Measurements from ENCODE around the gene FAM217A.

FAM217A gene

DNA sequence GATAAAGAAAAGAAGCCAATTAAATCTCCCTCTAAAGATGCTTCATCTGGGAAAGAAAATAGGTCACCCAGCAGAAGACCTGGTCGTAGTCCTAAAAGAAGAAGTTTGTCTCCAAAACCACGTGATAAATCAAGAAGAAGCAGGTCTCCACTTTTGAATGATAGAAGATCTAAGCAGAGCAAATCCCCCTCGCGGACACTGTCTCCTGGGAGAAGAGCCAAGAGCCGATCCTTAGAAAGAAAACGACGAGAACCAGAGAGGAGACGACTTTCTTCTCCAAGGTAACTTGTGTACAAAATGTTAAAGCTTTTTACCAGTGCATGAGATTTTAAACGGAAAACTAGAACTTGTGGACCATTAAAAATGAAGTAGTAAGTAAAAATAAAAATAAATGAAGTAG, 46.5 kb downstream of the FAM217A start:
- Histone ChIP-seq H3K27me3 (ENCODE audit: control insufficient read depth, insufficient read depth, low read length) (no peaks in the 10 kb centered on the region), H3K9ac (ENCODE audit: low read length) (no peak overlapping the region), H3K4me3 (ENCODE audit: low read length) (no peak overlapping the region), H3K36me3 (ENCODE audit: control insufficient read depth, insufficient read depth, low read length) (no peaks in the 10 kb centered on the region), H3K9me3 (ENCODE audit: control insufficient read depth, low read length) (no peaks in the 10 kb centered on the region), H3K4me1 (ENCODE audit: control insufficient read depth, insufficient read depth, low read length) (no peaks in the 10 kb centered on the region)

GRCh38 chr6:4031442-4031841, 47.5 kb downstream of the FAM217A start:
- Histone ChIP-seq H3K9ac (ENCODE audit: low read length) (no peak overlapping the region), H3K4me1 (ENCODE audit: control insufficient read depth, insufficient read depth, low read length) (no peaks in the 10 kb centered on the region), H3K27me3 (ENCODE audit: control insufficient read depth, insufficient read depth, low read length) (no peaks in the 10 kb centered on the region), H3K4me3 (ENCODE audit: low read length) (no peak overlapping the region), H3K36me3 (ENCODE audit: control insufficient read depth, insufficient read depth, low read length) (no peaks in the 10 kb centered on the region), H3K9me3 (ENCODE audit: control insufficient read depth, low read length) (no peaks in the 10 kb centered on the region)

GRCh38 chr6:4030669-4031068, 48.3 kb downstream of the FAM217A start:
- Histone ChIP-seq H3K27me3 (ENCODE audit: control insufficient read depth, insufficient read depth, low read length) (no peaks in the 10 kb centered on the region), H3K9ac (ENCODE audit: low read length) (no peak overlapping the region), H3K4me3 (ENCODE audit: low read length) (no peak overlapping the region), H3K4me1 (ENCODE audit: control insufficient read depth, insufficient read depth, low read length) (no peaks in the 10 kb centered on the region), H3K36me3 (ENCODE audit: control insufficient read depth, insufficient read depth, low read length) (no peaks in the 10 kb centered on the region), H3K9me3 (ENCODE audit: control insufficient read depth, low read length) (no peaks in the 10 kb centered on the region)

- Histone ChIP-seq H3K9ac (ENCODE audit: low read length) (no peak overlapping the region), H3K9me3 (ENCODE audit: control insufficient read depth, low read length) (no peaks in the 10 kb centered on the region)
Observed at GRCh38 chr6:4029687-4030086, 49.2 kb downstream of the FAM217A start.

GRCh38 chr6:4028051-4028450, 50.9 kb downstream of the FAM217A start:
- no peaks in the 10 kb centered on the region for H3K27me3 ChIP-seq (ENCODE audit: control insufficient read depth, insufficient read depth, low read length)
- no peaks in the 10 kb centered on the region for H3K36me3 ChIP-seq (ENCODE audit: control insufficient read depth, insufficient read depth, low read length)
- H3K9me3 ChIP-seq (ENCODE audit: control insufficient read depth, low read length), result no peaks in the 10 kb centered on the region
- no peak overlapping the region for H3K9ac ChIP-seq (ENCODE audit: low read length)
- no peak overlapping the region for H3K4me3 ChIP-seq (ENCODE audit: low read length)
- peaks cover under 1% of the 10 kb centered on the region for H3K4me1 ChIP-seq (ENCODE audit: control insufficient read depth, insufficient read depth, low read length)

More at GRCh38 chr6:4029687-4030086, 49.2 kb downstream of the FAM217A start:
- Histone ChIP-seq H3K36me3 (ENCODE audit: control insufficient read depth, insufficient read depth, low read length) (no peaks in the 10 kb centered on the region), H3K27me3 (ENCODE audit: control insufficient read depth, insufficient read depth, low read length) (no peaks in the 10 kb centered on the region), H3K4me1 (ENCODE audit: control insufficient read depth, insufficient read depth, low read length) (no peaks in the 10 kb centered on the region), H3K4me3 (ENCODE audit: low read length) (no peak overlapping the region)

GRCh38 chr6:4025681-4026080, 53.3 kb downstream of the FAM217A start:
- Histone ChIP-seq H3K4me1 (ENCODE audit: control insufficient read depth, insufficient read depth, low read length) (peaks cover 12% of the 10 kb centered on the region), H3K9me3 (ENCODE audit: control insufficient read depth, low read length) (no peaks in the 10 kb centered on the region), H3K36me3 (ENCODE audit: control insufficient read depth, insufficient read depth, low read length) (no peaks in the 10 kb centered on the region), H3K4me3 (ENCODE audit: low read length) (no peak overlapping the region), H3K27me3 (ENCODE audit: control insufficient read depth, insufficient read depth, low read length) (no peaks in the 10 kb centered on the region), H3K9ac (ENCODE audit: low read length) (no peak overlapping the region)

GRCh38 chr6:4023240-4023639, 55.7 kb downstream of the FAM217A start:
- Histone ChIP-seq H3K9me3 (ENCODE audit: control insufficient read depth, low read length) (no peaks in the 10 kb centered on the region), H3K9ac (ENCODE audit: low read length) (peak overlapping the region; percentile 91), H3K4me3 (ENCODE audit: low read length) (no peak overlapping the region), H3K36me3 (ENCODE audit: control insufficient read depth, insufficient read depth, low read length) (no peaks in the 10 kb centered on the region), H3K4me1 (ENCODE audit: control insufficient read depth, insufficient read depth, low read length) (peaks cover 24% of the 10 kb centered on the region), H3K27me3 (ENCODE audit: control insufficient read depth, insufficient read depth, low read length) (no peaks in the 10 kb centered on the region)

DNA sequence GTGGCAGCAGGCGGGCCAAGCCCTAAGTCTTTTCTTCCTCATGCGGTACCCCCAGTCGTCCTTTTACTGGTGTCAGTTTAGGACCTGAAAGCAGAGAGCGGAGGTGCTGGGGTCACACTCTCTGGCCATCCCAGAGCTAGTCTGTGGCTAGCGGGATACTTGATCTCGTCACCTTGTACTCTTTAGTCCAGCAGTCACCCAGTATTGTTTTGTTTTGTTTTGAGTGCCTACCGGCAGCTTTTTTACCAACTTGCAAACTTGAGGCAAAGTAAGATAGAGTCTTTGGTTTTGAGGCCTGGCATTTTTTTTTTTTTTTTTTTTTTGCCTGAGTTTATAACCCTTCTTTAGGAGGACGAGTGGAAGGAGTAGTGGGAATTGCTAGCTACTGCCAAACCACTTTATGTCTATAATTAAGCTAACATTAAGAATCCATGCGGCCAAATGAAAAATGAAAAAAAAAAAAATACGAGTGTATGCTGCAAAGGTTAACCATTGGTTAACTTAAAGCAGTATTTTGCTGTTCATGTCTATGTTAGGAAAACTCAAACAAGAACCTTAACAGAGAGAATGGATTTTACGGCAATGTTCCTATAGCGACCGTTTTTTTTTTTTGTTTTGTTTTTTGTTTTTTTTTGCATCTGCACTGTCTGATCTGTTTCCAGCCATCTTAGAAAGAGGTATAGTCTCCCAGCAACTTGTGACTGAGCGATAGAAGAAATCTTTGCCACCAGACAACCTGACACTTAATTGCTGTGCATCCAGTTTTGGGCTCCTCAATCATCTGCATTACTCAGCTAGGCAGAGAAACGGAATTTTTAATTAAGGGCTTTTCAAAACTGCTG, 56.9 kb downstream of the FAM217A start:
- no peaks in the 10 kb centered on the region for H3K9me3 ChIP-seq (ENCODE audit: control insufficient read depth, low read length)
- peak overlapping the region; percentile 91 for H3K9ac ChIP-seq (ENCODE audit: low read length)
- H3K36me3 ChIP-seq (ENCODE audit: control insufficient read depth, insufficient read depth, low read length), result no peaks in the 10 kb centered on the region
- no peaks in the 10 kb centered on the region for H3K27me3 ChIP-seq (ENCODE audit: control insufficient read depth, insufficient read depth, low read length)
- peaks cover 24% of the 10 kb centered on the region for H3K4me1 ChIP-seq (ENCODE audit: control insufficient read depth, insufficient read depth, low read length)
- peak overlapping the region; percentile 33 for H3K4me3 ChIP-seq (ENCODE audit: low read length)

GRCh38 chr6:4021133-4021853, 57.6 kb downstream of the FAM217A start:
- no peaks in the 10 kb centered on the region for H3K36me3 ChIP-seq (ENCODE audit: control insufficient read depth, insufficient read depth, low read length)
- no peaks in the 10 kb centered on the region for H3K27me3 ChIP-seq (ENCODE audit: control insufficient read depth, insufficient read depth, low read length)
- peak overlapping the region; percentile 33 for H3K4me3 ChIP-seq (ENCODE audit: low read length)
- H3K4me1 ChIP-seq (ENCODE audit: control insufficient read depth, insufficient read depth, low read length), result peaks cover 24% of the 10 kb centered on the region
- H3K9ac ChIP-seq (ENCODE audit: low read length), result peak overlapping the region; percentile 91
- H3K9me3 ChIP-seq (ENCODE audit: control insufficient read depth, low read length), result no peaks in the 10 kb centered on the region

- Histone ChIP-seq H3K27me3 (ENCODE audit: control insufficient read depth, insufficient read depth, low read length) (no peaks in the 10 kb centered on the region), H3K9me3 (ENCODE audit: control insufficient read depth, low read length) (no peaks in the 10 kb centered on the region), H3K4me1 (ENCODE audit: control insufficient read depth, insufficient read depth, low read length) (peaks cover 24% of the 10 kb centered on the region), H3K36me3 (ENCODE audit: control insufficient read depth, insufficient read depth, low read length) (no peaks in the 10 kb centered on the region), H3K9ac (ENCODE audit: low read length) (peak overlapping the region; percentile 91), H3K4me3 (ENCODE audit: low read length) (peak overlapping the region; percentile 33)
Observed at GRCh38 chr6:4020822-4021132, 58.2 kb downstream of the FAM217A start.

GRCh38 chr6:4018924-4019236, 60.1 kb downstream of the FAM217A start:
- H3K27me3 ChIP-seq (ENCODE audit: control insufficient read depth, insufficient read depth, low read length), result no peaks in the 10 kb centered on the region
- no peaks in the 10 kb centered on the region for H3K9me3 ChIP-seq (ENCODE audit: control insufficient read depth, low read length)
- H3K36me3 ChIP-seq (ENCODE audit: control insufficient read depth, insufficient read depth, low read length), result no peaks in the 10 kb centered on the region
- H3K4me3 ChIP-seq (ENCODE audit: low read length), result peak overlapping the region; percentile 91
- peaks cover 24% of the 10 kb centered on the region for H3K4me1 ChIP-seq (ENCODE audit: control insufficient read depth, insufficient read depth, low read length)
- peak overlapping the region; percentile 93 for H3K9ac ChIP-seq (ENCODE audit: low read length)

Measured in mucosa of stomach (tissue), 1 donor.